Measurements from ENCODE around the gene GRM7. TPM values are rescaled to one million over a fixed set of nuclear protein-coding genes. Genes with fewer than 3 reads are reported as not detected.

GRM7 gene
- total and polyA plus RNA-seq, 2 experiments from 2014 or later = 1.7 to 2.7 TPM

- no peaks in the 10 kb centered on the region for H3K4me1 ChIP-seq (ENCODE audit: insufficient read depth)
- TF ChIP-seq CTCF (IDR thresholded peaks at IDR 0.05; ENCODE audit: poor library complexity) = peak; percentile 61
- TF ChIP-seq EZH2phosphoT487 (IDR thresholded peaks at IDR 0.05; ENCODE audit: low read depth, severe bottlenecking, unreplicated experiment) = no peak
- no peak for TF ChIP-seq EZH2 (IDR thresholded peaks at IDR 0.05; ENCODE audit: borderline replicate concordance)
- no peak overlapping the region for H3K27ac ChIP-seq
- H3K36me3 ChIP-seq (replicated peaks; ENCODE audit: insufficient read depth, low read depth) = no peaks in the 10 kb centered on the region
- H3K4me2 ChIP-seq = no peak overlapping the region
- H4K20me1 ChIP-seq (ENCODE audit: insufficient read depth, poor library complexity, severe bottlenecking) = no peaks in the 10 kb centered on the region
- DNase-seq (ENCODE audit: low spot score) = peak; percentile 41
- H3K9me2 ChIP-seq (replicated peaks; ENCODE audit: insufficient read depth) = no peaks in the 10 kb centered on the region
- H3K27me3 ChIP-seq = no peaks in the 10 kb centered on the region
- WGBS (ENCODE audit: low lambda C conversion rate, missing lambda C conversion rate) = 65% methylated on average over 8 of the region's 8 CpGs
- H3K79me2 ChIP-seq = no peaks in the 10 kb centered on the region
- no peak overlapping the region for H2AFZ ChIP-seq
- no peaks in the 10 kb centered on the region for H3K9me3 ChIP-seq (ENCODE audit: low read depth)
- no peak overlapping the region for H3K4me3 ChIP-seq
Observed at GRCh38 chr3:7144697-7145308, 283.9 kb downstream of the GRM7 start.

- Histone ChIP-seq H3K9me2 (replicated peaks; ENCODE audit: insufficient read depth) (no peaks in the 10 kb centered on the region), H2AFZ (no peak overlapping the region), H3K27ac (no peak overlapping the region), H3K36me3 (replicated peaks; ENCODE audit: insufficient read depth, low read depth) (no peaks in the 10 kb centered on the region), H3K79me2 (no peaks in the 10 kb centered on the region), H3K4me2 (no peak overlapping the region), H3K4me1 (ENCODE audit: insufficient read depth) (no peaks in the 10 kb centered on the region), H3K9me3 (ENCODE audit: low read depth) (no peaks in the 10 kb centered on the region), H4K20me1 (ENCODE audit: insufficient read depth, poor library complexity, severe bottlenecking) (no peaks in the 10 kb centered on the region), H3K4me3 (no peak overlapping the region), H3K27me3 (no peaks in the 10 kb centered on the region)
- no peak for DNase-seq (ENCODE audit: low spot score)
- TF ChIP-seq EZH2 (IDR thresholded peaks at IDR 0.05; ENCODE audit: borderline replicate concordance) (no peak), CTCF (IDR thresholded peaks at IDR 0.05; ENCODE audit: poor library complexity) (no peak), EZH2phosphoT487 (IDR thresholded peaks at IDR 0.05; ENCODE audit: low read depth, severe bottlenecking, unreplicated experiment) (no peak)
- WGBS (ENCODE audit: low lambda C conversion rate, missing lambda C conversion rate) = 90% methylated on average over 5 of the region's 5 CpGs
Observed at GRCh38 chr3:7146529-7146928, 285.6 kb downstream of the GRM7 start.

- DNase-seq (ENCODE audit: low spot score) = no peak
- no peaks in the 10 kb centered on the region for H3K9me3 ChIP-seq (ENCODE audit: low read depth)
- H3K4me2 ChIP-seq = no peak overlapping the region
- H3K4me3 ChIP-seq = no peak overlapping the region
- WGBS (ENCODE audit: low lambda C conversion rate, missing lambda C conversion rate) = 94% methylated on average over 2 of the region's 2 CpGs
- no peak overlapping the region for H2AFZ ChIP-seq
- H3K79me2 ChIP-seq = no peaks in the 10 kb centered on the region
- TF ChIP-seq CTCF (IDR thresholded peaks at IDR 0.05; ENCODE audit: poor library complexity) (no peak), EZH2 (IDR thresholded peaks at IDR 0.05; ENCODE audit: borderline replicate concordance) (no peak), EZH2phosphoT487 (IDR thresholded peaks at IDR 0.05; ENCODE audit: low read depth, severe bottlenecking, unreplicated experiment) (no peak)
- no peaks in the 10 kb centered on the region for H3K9me2 ChIP-seq (replicated peaks; ENCODE audit: insufficient read depth)
- H3K27ac ChIP-seq = no peak overlapping the region
- no peaks in the 10 kb centered on the region for H3K27me3 ChIP-seq
- no peaks in the 10 kb centered on the region for H3K4me1 ChIP-seq (ENCODE audit: insufficient read depth)
- no peaks in the 10 kb centered on the region for H4K20me1 ChIP-seq (ENCODE audit: insufficient read depth, poor library complexity, severe bottlenecking)
- H3K36me3 ChIP-seq (replicated peaks; ENCODE audit: insufficient read depth, low read depth) = no peaks in the 10 kb centered on the region
Observed at GRCh38 chr3:7158516-7158915, 297.6 kb downstream of the GRM7 start.
